Measurements from ENCODE around the gene MARCKSL1.

- TF ChIP-seq BHLHE40 (IDR thresholded peaks at IDR 0.05; ENCODE audit: borderline replicate concordance) (no peak), HDGF (IDR thresholded peaks at IDR 0.05; ENCODE audit: borderline replicate concordance) (no peak), FOXA1 (IDR thresholded peaks at IDR 0.05) (no peak), PKNOX1 (IDR thresholded peaks at IDR 0.05) (no peak)
Observed at GRCh38 chr1:32291145-32291707, 44.8 kb downstream of the MARCKSL1 start.

Measured in HEK293T (cell line).